Ectodermal cell (in vitro differentiated cells): ENCODE results near the gene TSPAN18.

Experiments used
- H3K27ac ChIP-seq: 2 replicates; pipeline ENCODE4 v1.7.0; 2013; ENCODE audit warnings: mild to moderate bottlenecking, low read depth, low read length; ENCODE audit not compliant: insufficient read depth, poor library complexity, severe bottlenecking
- H3K27me3 ChIP-seq: 2 replicates; pipeline ENCODE4 v1.7.0; 2013; ENCODE audit warnings: mild to moderate bottlenecking, low read length; ENCODE audit not compliant: insufficient read depth, control insufficient read depth, poor library complexity, severe bottlenecking
- H3K36me3 ChIP-seq: one replicate; pipeline ENCODE4 v1.7.0; 2013; ENCODE audit warnings: low read length; ENCODE audit not compliant: control insufficient read depth, insufficient read depth
- H3K4me1 ChIP-seq: one replicate; pipeline ENCODE4 v1.7.0; 2013; ENCODE audit warnings: low read length; ENCODE audit not compliant: control insufficient read depth, insufficient read depth
- H3K4me3 ChIP-seq: 2 replicates; pipeline ENCODE4 v1.7.0; 2013; ENCODE audit warnings: low read depth, low read length, control low read depth; ENCODE audit not compliant: insufficient read depth
- H3K9me3 ChIP-seq: 2 replicates; pipeline ENCODE4 v1.7.0; 2013; ENCODE audit warnings: mild to moderate bottlenecking, low read length, moderate library complexity; ENCODE audit not compliant: control insufficient read depth
- WGBS, 2 experiments: methylation state at CpG; one replicate each; pipeline ENCODE4 v1.1.7; 2013; ENCODE audit warnings: missing lambda C conversion rate in 2 of 2; 5-methylcytosine and 5-hydroxymethylcytosine counted together

The TSPAN18 gene

DNA sequence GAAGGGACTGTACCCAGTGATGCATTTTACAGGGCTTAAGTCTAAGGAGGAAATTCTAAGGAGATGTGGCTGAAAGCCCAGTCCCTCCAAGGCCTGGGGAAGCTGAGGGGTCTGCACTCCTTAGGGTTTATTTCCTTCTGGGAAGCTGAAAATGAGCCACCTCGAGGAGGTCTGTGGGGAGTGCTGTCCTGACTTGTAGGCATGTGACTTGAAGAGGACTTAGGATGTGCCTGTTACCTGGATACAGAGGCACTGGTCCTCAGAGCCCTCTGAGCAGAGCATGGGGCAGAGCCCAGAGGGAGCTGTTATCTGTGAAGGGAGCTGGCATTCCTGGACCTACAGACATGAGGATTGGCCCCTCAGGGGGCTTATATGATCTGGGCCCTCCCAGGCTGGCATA is 146.8 kb downstream of the TSPAN18 start:
- WGBS, 2 experiments, result 10 to 34% methylated on average over 1 of the region's 1 CpG
- no peak overlapping the region for H3K4me3 ChIP-seq
- H3K27ac ChIP-seq, result no peak overlapping the region
- no peaks in the 10 kb centered on the region for H3K9me3 ChIP-seq
- H3K36me3 ChIP-seq, result no peaks in the 10 kb centered on the region
- no peaks in the 10 kb centered on the region for H3K27me3 ChIP-seq
- H3K4me1 ChIP-seq, result peaks cover 42% of the 10 kb centered on the region

DNA sequence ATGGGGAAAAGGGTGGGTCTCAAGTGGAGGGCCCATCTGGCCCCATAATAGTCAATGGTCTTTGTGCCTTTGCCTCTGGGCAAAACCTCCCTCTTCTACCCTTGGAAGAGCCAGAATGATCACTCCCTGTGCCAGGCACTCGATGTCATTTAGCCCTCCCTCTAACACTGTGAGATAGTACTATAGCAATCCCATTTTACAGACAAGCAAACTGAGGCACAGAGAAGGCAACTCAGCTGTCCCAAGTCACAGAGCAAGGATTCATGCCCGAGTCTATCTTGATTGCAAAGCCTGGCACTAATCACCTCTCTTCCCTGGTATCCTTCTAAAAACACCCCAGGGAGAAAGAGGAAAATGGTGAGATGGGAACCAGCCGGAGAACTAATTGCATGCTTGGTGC is 147.5 kb downstream of the TSPAN18 start:
- H3K9me3 ChIP-seq, result no peaks in the 10 kb centered on the region
- peaks cover 7% of the 10 kb centered on the region for H3K27me3 ChIP-seq
- no peak overlapping the region for H3K27ac ChIP-seq
- H3K4me3 ChIP-seq, result no peak overlapping the region
- 92 to 98% methylated on average over 3 of the region's 3 CpGs for WGBS, 2 experiments
- H3K36me3 ChIP-seq, result no peaks in the 10 kb centered on the region
- peaks cover 49% of the 10 kb centered on the region for H3K4me1 ChIP-seq

GRCh38 chr11:44875037-44875436 is 148.3 kb downstream of the TSPAN18 start:
- H3K27ac ChIP-seq, result no peak overlapping the region
- WGBS, 2 experiments, result 88 to 89% methylated on average over 3 to 4 of the region's 4 CpGs
- no peak overlapping the region for H3K4me3 ChIP-seq
- H3K27me3 ChIP-seq, result peaks cover 12% of the 10 kb centered on the region
- H3K9me3 ChIP-seq, result no peaks in the 10 kb centered on the region
- no peaks in the 10 kb centered on the region for H3K36me3 ChIP-seq
- H3K4me1 ChIP-seq, result peaks cover 49% of the 10 kb centered on the region

DNA sequence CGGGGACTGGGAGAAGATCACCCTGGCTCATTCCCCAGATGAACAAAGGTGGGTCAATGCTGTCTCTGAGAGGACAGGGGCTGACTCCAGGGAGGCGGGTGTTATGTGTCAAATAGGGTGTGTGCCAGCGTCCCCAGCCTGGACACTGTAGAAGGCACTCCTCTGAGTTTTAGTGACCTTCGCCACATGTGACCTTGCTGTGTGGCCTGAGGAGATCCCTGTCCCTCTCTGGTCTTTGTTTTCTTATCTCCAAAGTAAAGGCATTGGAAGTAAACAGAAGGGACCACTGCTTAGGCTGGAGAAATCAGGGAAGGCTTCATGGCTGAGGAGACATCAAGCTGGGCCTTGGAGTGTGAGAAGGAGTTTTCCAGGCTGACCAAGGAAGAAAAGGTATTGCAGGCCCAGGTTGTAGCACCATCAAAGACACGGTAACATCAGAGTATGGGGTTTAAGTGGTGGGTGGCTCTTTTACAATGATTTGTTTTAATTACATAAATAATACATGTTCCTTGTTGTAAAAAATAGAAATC is 149.5 kb downstream of the TSPAN18 start:
- Histone ChIP-seq H3K27me3 (peaks cover 12% of the 10 kb centered on the region), H3K4me3 (no peak overlapping the region), H3K9me3 (no peaks in the 10 kb centered on the region), H3K36me3 (no peaks in the 10 kb centered on the region), H3K27ac (no peak overlapping the region), H3K4me1 (peaks cover 50% of the 10 kb centered on the region)
- 92 to 94% methylated on average over 5 of the region's 5 CpGs for WGBS, 2 experiments

- H3K36me3 ChIP-seq, result no peaks in the 10 kb centered on the region
- WGBS, 2 experiments, result 59 to 60% methylated on average over 12 of the region's 12 CpGs
- peaks cover 12% of the 10 kb centered on the region for H3K27me3 ChIP-seq
- no peak overlapping the region for H3K4me3 ChIP-seq
- H3K27ac ChIP-seq, result no peak overlapping the region
- no peaks in the 10 kb centered on the region for H3K9me3 ChIP-seq
- peaks cover 56% of the 10 kb centered on the region for H3K4me1 ChIP-seq
Observed at GRCh38 chr11:44876906-44877305, 150.1 kb downstream of the TSPAN18 start.

GRCh38 chr11:44877571-44878497 is 151.1 kb downstream of the TSPAN18 start:
- Histone ChIP-seq H3K4me3 (no peak overlapping the region), H3K27ac (no peak overlapping the region), H3K36me3 (no peaks in the 10 kb centered on the region), H3K27me3 (peaks cover 12% of the 10 kb centered on the region), H3K9me3 (no peaks in the 10 kb centered on the region), H3K4me1 (peaks cover 63% of the 10 kb centered on the region)
- WGBS, 2 experiments, result 23 to 27% methylated on average over 26 of the region's 26 CpGs

- Histone ChIP-seq H3K27ac (no peak overlapping the region), H3K27me3 (peaks cover 12% of the 10 kb centered on the region), H3K4me3 (no peak overlapping the region), H3K9me3 (no peaks in the 10 kb centered on the region), H3K4me1 (peaks cover 56% of the 10 kb centered on the region), H3K36me3 (no peaks in the 10 kb centered on the region)
- WGBS, 2 experiments, result 15 to 17% methylated on average over 6 of the region's 6 CpGs
Observed at GRCh38 chr11:44878711-44879110, 151.9 kb downstream of the TSPAN18 start.

- Histone ChIP-seq H3K27me3 (peaks cover 12% of the 10 kb centered on the region), H3K9me3 (no peaks in the 10 kb centered on the region), H3K27ac (no peak overlapping the region), H3K4me3 (no peak overlapping the region), H3K36me3 (no peaks in the 10 kb centered on the region), H3K4me1 (peaks cover 51% of the 10 kb centered on the region)
- WGBS, 2 experiments, result 89 to 90% methylated on average over 7 of the region's 7 CpGs
Observed at GRCh38 chr11:44879432-44879831, 152.7 kb downstream of the TSPAN18 start.

- H3K36me3 ChIP-seq, result no peaks in the 10 kb centered on the region
- H3K27ac ChIP-seq, result no peak overlapping the region
- H3K9me3 ChIP-seq, result no peaks in the 10 kb centered on the region
- WGBS, 2 experiments, result 94% methylated on average over 6 of the region's 6 CpGs
- peaks cover 51% of the 10 kb centered on the region for H3K4me1 ChIP-seq
- H3K27me3 ChIP-seq, result peaks cover 12% of the 10 kb centered on the region
- H3K4me3 ChIP-seq, result no peak overlapping the region
Observed at GRCh38 chr11:44880511-44880910, 153.7 kb downstream of the TSPAN18 start.

- Histone ChIP-seq H3K9me3 (no peaks in the 10 kb centered on the region), H3K4me3 (no peak overlapping the region), H3K27ac (no peak overlapping the region), H3K4me1 (peaks cover 56% of the 10 kb centered on the region), H3K36me3 (no peaks in the 10 kb centered on the region), H3K27me3 (peaks cover 12% of the 10 kb centered on the region)
- 90 to 91% methylated on average over 4 of the region's 4 CpGs for WGBS, 2 experiments
Observed at GRCh38 chr11:44880953-44881352, 154.2 kb downstream of the TSPAN18 start.
